HEK293 (cell line): ENCODE measurements around the gene SYNM.
"Not testable (repeated sequence)": the region's sequence is repeated elsewhere in the genome, so short reads cannot be mapped to it uniquely, and the experiment has no call there.

Experiments used
- MEIS1 ChIP-seq: sonication (generic); formaldehyde crosslinking; IDR thresholded peaks from 2 replicates; pipeline ENCODE4 v1.8.1; 2022; ENCODE audit warnings: missing genetic modification reagents, mild to moderate bottlenecking, borderline replicate concordance
- SP2 ChIP-seq: fragments of 450-650 bp; formaldehyde crosslinking; IDR thresholded peaks from 2 replicates; pipeline ENCODE4 v1.5.1; 2016; ENCODE audit warnings: missing biosample characterization, missing genetic modification characterization
- TRIM28 ChIP-seq: IDR thresholded peaks from 2 replicates; pipeline ENCODE4 v1.6.1; 2011; ENCODE audit warnings: low read length, control low read depth, borderline replicate concordance
- ZNF169 ChIP-seq: fragments of 450-650 bp; formaldehyde crosslinking; IDR thresholded peaks from 2 replicates; pipeline ENCODE4 v1.5.1; 2016; ENCODE audit warnings: missing biosample characterization, missing genetic modification characterization
- ZNF324 ChIP-seq: fragments of 450-650 bp; formaldehyde crosslinking; IDR thresholded peaks from 2 replicates; pipeline ENCODE4 v1.5.1; 2016; ENCODE audit warnings: missing biosample characterization, missing genetic modification characterization
- ZNF529 ChIP-seq: fragments of 450-650 bp; formaldehyde crosslinking; IDR thresholded peaks from 2 replicates; pipeline ENCODE4 v1.5.1; 2017; ENCODE audit warnings: missing genetic modification characterization, missing biosample characterization; ENCODE audit not compliant: insufficient replicate concordance
- ZNF792 ChIP-seq: fragments of 450-650 bp; formaldehyde crosslinking; IDR thresholded peaks from 2 replicates; pipeline ENCODE4 v1.5.1; 2016; ENCODE audit warnings: missing biosample characterization, missing genetic modification characterization
- ZSCAN4 ChIP-seq: fragments of 450-650 bp; formaldehyde crosslinking; IDR thresholded peaks from 2 replicates; pipeline ENCODE4 v1.5.1; 2017; ENCODE audit warnings: missing biosample characterization, missing genetic modification characterization
- TF ChIP-seq, protein P1 (sequence below): fragments of 450-650 bp; formaldehyde crosslinking; IDR thresholded peaks from 2 replicates; pipeline ENCODE4 v1.5.1; 2016; ENCODE audit warnings: missing biosample characterization, missing genetic modification characterization
- TF ChIP-seq, protein P2 (sequence below): fragments of 450-650 bp; formaldehyde crosslinking; IDR thresholded peaks from 2 replicates; pipeline ENCODE4 v1.5.1; 2016; ENCODE audit warnings: missing biosample characterization, missing genetic modification characterization

DNA sequence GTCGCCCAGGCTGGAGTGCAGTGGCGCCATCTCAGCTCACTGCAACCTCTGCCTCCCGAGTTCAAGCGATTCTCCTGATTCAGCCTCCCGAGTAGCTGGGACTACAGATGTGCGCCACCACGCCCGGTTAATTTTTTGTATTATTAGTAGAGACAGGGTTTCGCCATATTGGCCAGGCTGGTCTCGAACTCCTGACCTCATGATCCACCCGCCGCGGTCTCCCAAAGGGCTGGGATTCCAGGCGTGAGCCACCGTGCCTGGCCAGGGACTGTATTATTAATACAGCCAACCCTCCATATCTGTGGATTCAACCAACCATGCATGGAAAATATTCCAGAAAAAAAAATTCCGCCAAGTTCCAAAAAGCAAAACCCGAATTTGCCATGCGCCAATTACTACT lies 44.7 kb upstream of the SYNM start:
- TF ChIP-seq ZSCAN4 (tag by site-specific recombination); ZNF792 (tag by site-specific recombination); TRIM28; ZNF324 (tag by site-specific recombination); SP2 (tag by site-specific recombination); MEIS1 (CRISPR knock-in tag); ZNF169 (tag by site-specific recombination); ZNF529 (tag by site-specific recombination): not testable (repeated sequence)
- TF ChIP-seq, protein P1, sequence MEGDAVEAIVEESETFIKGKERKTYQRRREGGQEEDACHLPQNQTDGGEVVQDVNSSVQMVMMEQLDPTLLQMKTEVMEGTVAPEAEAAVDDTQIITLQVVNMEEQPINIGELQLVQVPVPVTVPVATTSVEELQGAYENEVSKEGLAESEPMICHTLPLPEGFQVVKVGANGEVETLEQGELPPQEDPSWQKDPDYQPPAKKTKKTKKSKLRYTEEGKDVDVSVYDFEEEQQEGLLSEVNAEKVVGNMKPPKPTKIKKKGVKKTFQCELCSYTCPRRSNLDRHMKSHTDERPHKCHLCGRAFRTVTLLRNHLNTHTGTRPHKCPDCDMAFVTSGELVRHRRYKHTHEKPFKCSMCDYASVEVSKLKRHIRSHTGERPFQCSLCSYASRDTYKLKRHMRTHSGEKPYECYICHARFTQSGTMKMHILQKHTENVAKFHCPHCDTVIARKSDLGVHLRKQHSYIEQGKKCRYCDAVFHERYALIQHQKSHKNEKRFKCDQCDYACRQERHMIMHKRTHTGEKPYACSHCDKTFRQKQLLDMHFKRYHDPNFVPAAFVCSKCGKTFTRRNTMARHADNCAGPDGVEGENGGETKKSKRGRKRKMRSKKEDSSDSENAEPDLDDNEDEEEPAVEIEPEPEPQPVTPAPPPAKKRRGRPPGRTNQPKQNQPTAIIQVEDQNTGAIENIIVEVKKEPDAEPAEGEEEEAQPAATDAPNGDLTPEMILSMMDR (tag by site-specific recombination), result not testable (repeated sequence)
- TF ChIP-seq, protein P2, sequence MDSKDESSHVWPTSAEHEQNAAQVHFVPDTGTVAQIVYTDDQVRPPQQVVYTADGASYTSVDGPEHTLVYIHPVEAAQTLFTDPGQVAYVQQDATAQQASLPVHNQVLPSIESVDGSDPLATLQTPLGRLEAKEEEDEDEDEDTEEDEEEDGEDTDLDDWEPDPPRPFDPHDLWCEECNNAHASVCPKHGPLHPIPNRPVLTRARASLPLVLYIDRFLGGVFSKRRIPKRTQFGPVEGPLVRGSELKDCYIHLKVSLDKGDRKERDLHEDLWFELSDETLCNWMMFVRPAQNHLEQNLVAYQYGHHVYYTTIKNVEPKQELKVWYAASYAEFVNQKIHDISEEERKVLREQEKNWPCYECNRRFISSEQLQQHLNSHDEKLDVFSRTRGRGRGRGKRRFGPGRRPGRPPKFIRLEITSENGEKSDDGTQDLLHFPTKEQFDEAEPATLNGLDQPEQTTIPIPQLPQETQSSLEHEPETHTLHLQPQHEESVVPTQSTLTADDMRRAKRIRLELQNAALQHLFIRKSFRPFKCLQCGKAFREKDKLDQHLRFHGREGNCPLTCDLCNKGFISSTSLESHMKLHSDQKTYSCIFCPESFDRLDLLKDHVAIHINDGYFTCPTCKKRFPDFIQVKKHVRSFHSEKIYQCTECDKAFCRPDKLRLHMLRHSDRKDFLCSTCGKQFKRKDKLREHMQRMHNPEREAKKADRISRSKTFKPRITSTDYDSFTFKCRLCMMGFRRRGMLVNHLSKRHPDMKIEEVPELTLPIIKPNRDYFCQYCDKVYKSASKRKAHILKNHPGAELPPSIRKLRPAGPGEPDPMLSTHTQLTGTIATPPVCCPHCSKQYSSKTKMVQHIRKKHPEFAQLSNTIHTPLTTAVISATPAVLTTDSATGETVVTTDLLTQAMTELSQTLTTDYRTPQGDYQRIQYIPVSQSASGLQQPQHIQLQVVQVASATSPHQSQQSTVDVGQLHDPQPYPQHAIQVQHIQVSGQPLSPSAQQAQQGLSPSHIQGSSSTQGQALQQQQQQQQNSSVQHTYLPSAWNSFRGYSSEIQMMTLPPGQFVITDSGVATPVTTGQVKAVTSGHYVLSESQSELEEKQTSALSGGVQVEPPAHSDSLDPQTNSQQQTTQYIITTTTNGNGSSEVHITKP (tag by site-specific recombination), result not testable (repeated sequence)
